Measurements from ENCODE around the gene KNTC1.
"Not testable (repeated sequence)": the region's sequence is repeated elsewhere in the genome, so short reads cannot be mapped to it uniquely, and the experiment has no call there.

Gene KNTC1

DNA sequence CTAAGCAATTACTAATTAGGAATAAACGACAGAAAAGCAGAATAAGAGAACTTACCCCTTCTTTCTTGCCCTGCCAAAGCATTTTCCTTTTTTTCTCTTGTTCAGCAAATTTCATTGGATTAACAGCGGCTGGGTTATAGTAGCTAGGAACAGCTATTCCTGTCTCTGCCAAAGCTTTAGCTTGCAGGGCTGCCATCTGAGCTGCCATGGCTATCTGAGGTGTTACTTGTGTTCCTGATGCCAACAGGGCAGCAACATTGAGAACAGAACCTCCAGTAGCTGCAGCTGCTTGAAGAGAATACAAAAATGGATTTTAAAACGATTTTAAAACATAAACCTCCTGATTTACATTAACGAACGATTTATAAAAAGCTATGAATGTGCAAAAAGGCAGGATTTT is 18.9 kb upstream of the KNTC1 start:
- H3K4me3 Mint-ChIP-seq, result no peak overlapping the region
- H3K27me3 Mint-ChIP-seq (ENCODE audit: low read depth), result no peaks in the 10 kb centered on the region
- H3K9me3 Mint-ChIP-seq, result no peaks in the 10 kb centered on the region
- TF ChIP-seq, protein P1, sequence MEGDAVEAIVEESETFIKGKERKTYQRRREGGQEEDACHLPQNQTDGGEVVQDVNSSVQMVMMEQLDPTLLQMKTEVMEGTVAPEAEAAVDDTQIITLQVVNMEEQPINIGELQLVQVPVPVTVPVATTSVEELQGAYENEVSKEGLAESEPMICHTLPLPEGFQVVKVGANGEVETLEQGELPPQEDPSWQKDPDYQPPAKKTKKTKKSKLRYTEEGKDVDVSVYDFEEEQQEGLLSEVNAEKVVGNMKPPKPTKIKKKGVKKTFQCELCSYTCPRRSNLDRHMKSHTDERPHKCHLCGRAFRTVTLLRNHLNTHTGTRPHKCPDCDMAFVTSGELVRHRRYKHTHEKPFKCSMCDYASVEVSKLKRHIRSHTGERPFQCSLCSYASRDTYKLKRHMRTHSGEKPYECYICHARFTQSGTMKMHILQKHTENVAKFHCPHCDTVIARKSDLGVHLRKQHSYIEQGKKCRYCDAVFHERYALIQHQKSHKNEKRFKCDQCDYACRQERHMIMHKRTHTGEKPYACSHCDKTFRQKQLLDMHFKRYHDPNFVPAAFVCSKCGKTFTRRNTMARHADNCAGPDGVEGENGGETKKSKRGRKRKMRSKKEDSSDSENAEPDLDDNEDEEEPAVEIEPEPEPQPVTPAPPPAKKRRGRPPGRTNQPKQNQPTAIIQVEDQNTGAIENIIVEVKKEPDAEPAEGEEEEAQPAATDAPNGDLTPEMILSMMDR (IDR thresholded peaks at IDR 0.05; ENCODE audit: unreplicated experiment in 3 of 3), result no peak
- H3K4me1 Mint-ChIP-seq, result no peaks in the 10 kb centered on the region
- no peak overlapping the region for H3K27ac Mint-ChIP-seq
- H3K36me3 Mint-ChIP-seq (ENCODE audit: low read depth), result peaks cover 81% of the 10 kb centered on the region

DNA sequence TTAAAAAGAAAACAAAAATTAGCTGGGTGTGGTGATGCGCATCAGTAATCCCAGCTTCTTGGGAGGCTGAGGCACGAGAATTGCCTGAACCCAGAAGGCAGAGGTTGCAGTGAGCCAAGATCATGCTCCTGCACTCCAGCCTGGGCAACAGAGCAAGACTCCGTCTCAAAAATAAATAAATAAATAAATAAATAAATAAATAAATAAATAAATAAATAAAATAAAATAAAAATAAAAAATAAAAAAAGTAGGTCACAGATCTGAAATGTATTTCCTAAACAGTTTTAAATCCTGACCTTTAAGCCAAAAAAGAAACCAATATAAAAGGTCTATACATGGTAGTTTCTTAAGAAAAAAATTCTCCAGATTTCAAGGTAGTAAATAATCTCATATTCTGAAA is 14.0 kb upstream of the KNTC1 start:
- not testable (repeated sequence) for H3K4me3 Mint-ChIP-seq; H3K27ac Mint-ChIP-seq; H3K4me1 Mint-ChIP-seq; H3K9me3 Mint-ChIP-seq; H3K27me3 Mint-ChIP-seq (ENCODE audit: low read depth)
- H3K36me3 Mint-ChIP-seq (ENCODE audit: low read depth), result peaks cover 89% of the 10 kb centered on the region

DNA sequence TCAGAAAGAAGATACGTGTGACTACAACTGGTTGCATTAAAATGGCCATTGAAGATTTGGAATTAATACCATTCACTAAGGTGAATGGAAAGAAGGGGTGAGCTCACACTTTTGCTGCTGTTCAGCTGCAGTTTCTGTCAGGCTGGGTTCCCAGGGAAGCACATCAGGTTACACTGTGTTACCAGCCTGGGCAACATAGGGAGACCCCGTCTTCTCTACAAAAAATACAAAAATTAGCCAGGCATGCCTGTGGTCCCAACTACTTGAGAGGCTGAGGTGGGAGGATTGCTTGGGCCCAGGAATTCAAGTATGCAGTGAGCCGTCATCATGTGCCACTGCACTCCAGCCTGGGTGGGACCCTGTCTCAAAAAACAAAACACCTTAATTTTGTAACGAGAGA is 13.4 kb upstream of the KNTC1 start:
- TF ChIP-seq, protein P1 (IDR thresholded peaks at IDR 0.05; ENCODE audit: unreplicated experiment in 3 of 3), result no peak
- H3K9me3 Mint-ChIP-seq, result no peaks in the 10 kb centered on the region

DNA sequence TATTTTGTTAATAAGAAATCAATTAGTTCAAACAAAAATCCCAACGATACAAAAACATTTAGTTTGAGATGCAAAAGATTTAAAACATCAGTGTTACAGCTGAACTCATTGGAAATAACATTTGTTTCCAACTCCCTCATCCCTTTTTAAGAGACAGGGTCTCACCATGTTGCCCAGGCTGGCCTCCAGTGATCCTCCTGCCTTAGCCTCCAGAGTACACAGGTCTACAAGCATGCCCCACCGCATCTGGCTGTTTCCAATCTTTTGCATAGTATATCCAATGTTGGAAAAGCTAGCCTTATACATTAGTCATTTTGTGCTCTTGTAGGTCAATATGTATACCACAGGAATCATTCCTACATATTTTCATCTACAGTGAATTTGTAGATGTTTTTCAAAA is 11.8 kb upstream of the KNTC1 start:
- no peaks in the 10 kb centered on the region for H3K27me3 Mint-ChIP-seq (ENCODE audit: low read depth)
- no peaks in the 10 kb centered on the region for H3K9me3 Mint-ChIP-seq
- H3K4me3 Mint-ChIP-seq, result no peak overlapping the region
- no peak overlapping the region for H3K27ac Mint-ChIP-seq
- H3K36me3 Mint-ChIP-seq (ENCODE audit: low read depth), result peaks cover 90% of the 10 kb centered on the region
- H3K4me1 Mint-ChIP-seq, result no peaks in the 10 kb centered on the region
- TF ChIP-seq, protein P1 (IDR thresholded peaks at IDR 0.05; ENCODE audit: unreplicated experiment in 3 of 3), result no peak

More for the DNA sequence above, 13.4 kb upstream of the KNTC1 start:
- H3K36me3 Mint-ChIP-seq (ENCODE audit: low read depth), result peaks cover 89% of the 10 kb centered on the region
- no peaks in the 10 kb centered on the region for H3K27me3 Mint-ChIP-seq (ENCODE audit: low read depth)
- H3K4me3 Mint-ChIP-seq, result no peak overlapping the region
- no peak overlapping the region for H3K27ac Mint-ChIP-seq
- no peaks in the 10 kb centered on the region for H3K4me1 Mint-ChIP-seq

DNA sequence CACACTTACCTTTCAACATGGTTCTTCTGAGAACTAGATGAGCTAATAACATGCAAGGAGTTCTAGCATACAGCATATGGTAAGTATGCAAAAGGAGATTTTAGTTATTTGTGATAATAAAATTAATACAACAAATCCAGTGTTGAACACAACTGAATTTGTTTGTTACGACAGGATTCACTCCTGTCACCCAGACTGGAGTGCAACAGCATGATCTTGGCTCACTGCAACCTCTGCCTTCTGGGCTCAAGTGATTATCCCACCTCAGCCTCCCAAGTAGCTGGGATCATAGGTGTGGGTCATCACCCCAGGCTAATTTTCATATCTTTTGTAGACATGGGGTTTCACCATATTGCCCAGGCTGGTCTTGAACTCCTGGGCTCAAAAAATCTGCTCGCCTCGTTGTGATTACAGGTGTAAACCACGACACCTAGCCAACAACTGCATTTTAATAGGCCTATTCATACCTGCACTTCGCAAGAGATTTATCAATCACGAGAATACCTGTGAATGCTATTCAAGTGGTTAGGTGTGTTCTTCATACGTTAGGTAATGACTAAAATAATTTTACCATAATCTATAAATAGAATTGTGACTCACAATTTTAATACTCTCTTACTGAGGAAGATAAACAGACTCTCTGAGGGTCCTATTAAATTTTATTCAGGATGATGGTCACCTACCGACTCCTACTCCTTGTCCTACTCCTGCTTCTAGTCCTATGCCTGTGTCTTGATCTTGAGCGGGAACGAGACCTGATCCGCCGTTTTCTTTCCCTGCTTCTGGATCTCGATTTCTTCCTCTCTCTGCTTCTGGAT is 10.3 kb upstream of the KNTC1 start:
- no peaks in the 10 kb centered on the region for H3K27me3 Mint-ChIP-seq (ENCODE audit: low read depth)
- no peak overlapping the region for H3K4me3 Mint-ChIP-seq
- H3K4me1 Mint-ChIP-seq, result peaks cover 4% of the 10 kb centered on the region
- TF ChIP-seq, protein P1 (IDR thresholded peaks at IDR 0.05; ENCODE audit: unreplicated experiment in 3 of 3), result no peak
- no peak overlapping the region for H3K27ac Mint-ChIP-seq
- H3K9me3 Mint-ChIP-seq, result no peaks in the 10 kb centered on the region
- peaks cover 92% of the 10 kb centered on the region for H3K36me3 Mint-ChIP-seq (ENCODE audit: low read depth)

DNA sequence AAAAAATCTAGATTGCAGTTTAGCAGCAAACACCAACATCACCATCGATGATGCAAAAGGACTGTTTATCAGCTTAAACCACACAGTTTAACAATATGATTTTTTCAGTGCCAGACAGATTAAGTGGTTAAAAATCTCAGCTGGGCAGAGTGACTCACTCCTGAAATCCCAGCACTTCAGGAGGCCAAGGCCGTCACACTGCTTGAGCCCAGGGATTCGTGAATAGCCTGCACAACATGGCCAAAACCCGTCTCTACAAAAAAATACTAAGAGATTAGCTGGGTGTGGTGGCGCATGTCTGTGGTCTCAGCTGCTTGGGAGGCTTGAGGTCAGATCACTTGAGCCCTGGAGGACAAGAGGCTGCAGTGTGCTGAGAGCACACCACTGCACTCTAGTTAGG is 9.2 kb upstream of the KNTC1 start:
- no peak overlapping the region for H3K27ac Mint-ChIP-seq
- H3K4me3 Mint-ChIP-seq, result no peak overlapping the region
- H3K9me3 Mint-ChIP-seq, result no peaks in the 10 kb centered on the region
- peaks cover 87% of the 10 kb centered on the region for H3K36me3 Mint-ChIP-seq (ENCODE audit: low read depth)
- TF ChIP-seq, protein P1 (IDR thresholded peaks at IDR 0.05; ENCODE audit: unreplicated experiment in 3 of 3), result no peak
- peaks cover 5% of the 10 kb centered on the region for H3K4me1 Mint-ChIP-seq
- H3K27me3 Mint-ChIP-seq (ENCODE audit: low read depth), result no peaks in the 10 kb centered on the region

Data from nephron (organoid).